Mucosa of rectum (tissue), 2 donors: ENCODE measurements around the gene PLEKHA5.
"Not testable (repeated sequence)": the region's sequence is repeated elsewhere in the genome, so short reads cannot be mapped to it uniquely, and the experiment has no call there.

Experiments
- H3K27ac ChIP-seq, 2 donors: one replicate each; pipeline ENCODE4 v1.7.0; 2013; ENCODE audit warnings: inconsistent platforms in 2 of 2, low read depth in 2 of 2, low read length in 2 of 2
- H3K27me3 ChIP-seq, 2 donors: one replicate each; pipeline ENCODE4 v1.7.0; 2013; ENCODE audit warnings: low read length in 2 of 2; ENCODE audit not compliant: control insufficient read depth in 2 of 2, insufficient read depth in 2 of 2
- H3K36me3 ChIP-seq, 2 donors: one replicate each; pipeline ENCODE4 v1.7.0; 2013; ENCODE audit warnings: low read length in 2 of 2; ENCODE audit not compliant: control insufficient read depth in 2 of 2, insufficient read depth in 2 of 2
- H3K4me1 ChIP-seq, 2 donors: one replicate each; pipeline ENCODE4 v1.7.0; 2013; ENCODE audit warnings: low read length in 2 of 2, mild to moderate bottlenecking in 1 of 2; ENCODE audit not compliant: control insufficient read depth in 2 of 2, insufficient read depth in 2 of 2
- H3K4me3 ChIP-seq, 2 donors: one replicate each; pipeline ENCODE4 v1.7.0; 2013; ENCODE audit warnings: low read length in 2 of 2
- H3K9ac ChIP-seq, 2 donors: one replicate each; pipeline ENCODE4 v1.7.0; 2013; ENCODE audit warnings: low read length in 2 of 2, low read depth in 1 of 2, mild to moderate bottlenecking in 1 of 2
- H3K9me3 ChIP-seq, 2 donors: one replicate each; pipeline ENCODE4 v1.7.0; 2013; ENCODE audit warnings: low read length in 2 of 2; ENCODE audit not compliant: control insufficient read depth in 2 of 2
- donor health status: healthy.
- donor health status: Normal muscosa, but diverticular disease.

PLEKHA5 gene

DNA sequence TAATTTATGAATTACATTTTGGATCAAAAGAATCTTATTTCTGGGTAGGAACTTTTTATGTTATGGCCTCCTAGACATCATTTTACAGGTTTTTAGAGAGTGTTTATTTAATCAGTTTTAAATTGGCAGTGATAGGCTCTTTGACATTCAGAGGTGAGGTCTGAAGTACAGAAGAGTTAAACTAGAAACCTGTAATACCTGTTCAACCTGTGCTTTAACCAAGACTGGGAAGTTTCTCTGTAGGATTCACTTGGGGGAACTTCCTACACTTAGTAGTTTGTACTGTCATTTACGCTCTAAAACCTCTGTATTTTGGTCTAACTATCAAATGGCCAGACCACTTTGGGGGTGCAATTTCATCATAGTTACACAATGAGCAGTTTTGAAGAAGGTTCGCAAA is 35.9 kb downstream of the PLEKHA5 start:
- H3K9ac ChIP-seq: no peak overlapping the region
- no peaks in the 10 kb centered on the region for H3K9me3 ChIP-seq
- peak overlapping the region; percentile 17 to 75 for H3K27ac ChIP-seq
- H3K4me1 ChIP-seq: peaks cover 6 to 24% of the 10 kb centered on the region in 2 donors
- H3K36me3 ChIP-seq: no peaks in the 10 kb centered on the region
- peak overlapping the region; percentile 2 to 42 for H3K4me3 ChIP-seq
- H3K27me3 ChIP-seq: no peaks in the 10 kb centered on the region

- H3K27me3 ChIP-seq: no peaks in the 10 kb centered on the region
These were observed 36.9 kb downstream of the PLEKHA5 start for GRCh38 chr12:19166387-19166786.

GRCh38 chr12:19166956-19167355 is 37.4 kb downstream of the PLEKHA5 start:
- Histone ChIP-seq H3K9ac (no peak overlapping the region), H3K27ac (no peak overlapping the region)

More at GRCh38 chr12:19166387-19166786, 36.9 kb downstream of the PLEKHA5 start:
- H3K4me3 ChIP-seq: no peak overlapping the region
- no peaks in the 10 kb centered on the region for H3K9me3 ChIP-seq
- peak overlapping the region in 1 of 2 donors; percentile 75 for H3K27ac ChIP-seq
- no peak overlapping the region for H3K9ac ChIP-seq
- H3K36me3 ChIP-seq: no peaks in the 10 kb centered on the region
- peaks cover 6 to 24% of the 10 kb centered on the region in 2 donors for H3K4me1 ChIP-seq

GRCh38 chr12:19167708-19168107 is 38.2 kb downstream of the PLEKHA5 start:
- Histone ChIP-seq H3K9ac (no peak overlapping the region), H3K4me1 (peaks cover 6 to 24% of the 10 kb centered on the region in 2 donors), H3K27me3 (no peaks in the 10 kb centered on the region), H3K9me3 (no peaks in the 10 kb centered on the region), H3K4me3 (no peak overlapping the region), H3K27ac (no peak overlapping the region), H3K36me3 (no peaks in the 10 kb centered on the region)

More at GRCh38 chr12:19166956-19167355, 37.4 kb downstream of the PLEKHA5 start:
- Histone ChIP-seq H3K4me1 (peaks cover 6 to 24% of the 10 kb centered on the region in 2 donors), H3K27me3 (no peaks in the 10 kb centered on the region), H3K4me3 (no peak overlapping the region), H3K36me3 (no peaks in the 10 kb centered on the region), H3K9me3 (no peaks in the 10 kb centered on the region)

DNA sequence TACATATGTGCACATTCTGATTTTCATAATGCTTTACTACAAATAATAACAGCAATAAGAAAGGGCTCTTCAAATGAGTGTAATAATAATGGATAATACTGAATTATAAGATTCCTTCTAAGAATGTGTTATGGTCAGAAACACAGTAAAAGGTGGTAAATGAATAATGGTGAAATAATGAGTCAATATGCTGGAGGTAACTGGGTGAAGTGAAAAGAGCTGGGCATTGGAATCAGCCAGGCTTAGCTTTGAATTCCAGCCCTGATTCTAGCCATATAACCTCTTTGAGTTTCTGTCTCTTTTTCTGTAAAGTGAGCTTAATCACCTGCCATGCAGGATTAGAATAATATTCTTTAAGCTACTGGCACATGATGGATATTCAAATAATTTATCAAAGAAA is 39.1 kb downstream of the PLEKHA5 start:
- Histone ChIP-seq H3K36me3 (no peaks in the 10 kb centered on the region), H3K4me1 (peaks cover 6 to 24% of the 10 kb centered on the region in 2 donors), H3K27me3 (no peaks in the 10 kb centered on the region), H3K9me3 (no peaks in the 10 kb centered on the region), H3K4me3 (no peak overlapping the region), H3K27ac (no peak overlapping the region), H3K9ac (no peak overlapping the region)

- H3K9ac ChIP-seq: no peak overlapping the region
- H3K4me1 ChIP-seq: peaks cover 6 to 24% of the 10 kb centered on the region in 2 donors
- no peaks in the 10 kb centered on the region for H3K27me3 ChIP-seq
- H3K36me3 ChIP-seq: no peaks in the 10 kb centered on the region
- H3K9me3 ChIP-seq: no peaks in the 10 kb centered on the region
- no peak overlapping the region for H3K27ac ChIP-seq
- no peak overlapping the region for H3K4me3 ChIP-seq
These were observed 39.7 kb downstream of the PLEKHA5 start for GRCh38 chr12:19169222-19169621.

DNA sequence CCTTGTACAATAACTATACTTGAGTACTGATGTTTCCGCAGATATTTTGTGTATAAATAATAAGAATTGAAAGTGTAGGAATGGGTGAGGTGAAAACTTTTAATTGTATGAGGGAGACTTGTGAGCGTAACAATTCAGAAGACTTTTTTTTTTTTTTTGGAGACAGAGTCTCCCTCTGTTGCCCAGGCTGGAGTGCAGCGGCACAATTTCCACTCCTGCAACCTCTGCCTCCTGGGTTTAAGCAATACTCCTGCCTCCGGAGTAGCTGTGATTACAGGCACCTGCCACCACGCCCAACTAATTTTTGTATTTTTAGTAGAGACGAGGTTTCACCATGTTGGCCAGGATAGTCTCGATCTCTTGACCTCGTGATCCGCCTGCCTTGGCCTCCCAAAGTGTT is 40.8 kb downstream of the PLEKHA5 start:
- not testable (repeated sequence) for H3K36me3 ChIP-seq, H3K27me3 ChIP-seq, H3K9ac ChIP-seq, H3K9me3 ChIP-seq, H3K4me3 ChIP-seq, H3K27ac ChIP-seq
- peaks cover 6 to 15% of the 10 kb centered on the region in 2 donors for H3K4me1 ChIP-seq

DNA sequence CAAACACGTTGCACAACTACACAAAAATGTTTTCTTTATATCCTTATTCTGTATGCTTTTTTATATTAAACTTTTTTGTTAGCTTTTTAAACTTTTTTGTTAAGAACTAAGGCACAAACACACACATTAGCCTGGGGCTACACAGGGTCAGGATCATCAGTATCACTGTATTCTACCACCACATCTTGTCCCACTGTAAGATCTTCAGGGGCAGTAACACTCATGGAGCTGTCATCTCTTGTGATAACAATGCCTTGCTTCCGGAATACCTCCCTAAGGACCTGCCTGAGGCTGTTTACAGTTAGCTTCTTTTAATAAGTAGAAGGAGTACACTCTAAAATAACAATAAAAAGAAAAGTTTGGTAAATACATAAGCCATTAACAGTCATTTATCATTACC is 42.2 kb downstream of the PLEKHA5 start:
- Histone ChIP-seq H3K9me3 (no peaks in the 10 kb centered on the region), H3K9ac (no peak overlapping the region), H3K36me3 (no peaks in the 10 kb centered on the region), H3K27me3 (no peaks in the 10 kb centered on the region), H3K4me3 (no peak overlapping the region), H3K4me1 (peaks cover 3 to 6% of the 10 kb centered on the region in 2 donors), H3K27ac (no peak overlapping the region)

- H3K36me3 ChIP-seq: no peaks in the 10 kb centered on the region
- no peaks in the 10 kb centered on the region for H3K27me3 ChIP-seq
- no peak overlapping the region for H3K9ac ChIP-seq
- no peak overlapping the region for H3K27ac ChIP-seq
- no peak overlapping the region for H3K4me3 ChIP-seq
- H3K4me1 ChIP-seq: no peaks in the 10 kb centered on the region
- H3K9me3 ChIP-seq: no peaks in the 10 kb centered on the region
These were observed 48.2 kb downstream of the PLEKHA5 start for GRCh38 chr12:19177754-19178153.

- Histone ChIP-seq H3K27me3 (no peaks in the 10 kb centered on the region), H3K4me3 (no peak overlapping the region), H3K9me3 (no peaks in the 10 kb centered on the region), H3K4me1 (no peaks in the 10 kb centered on the region), H3K27ac (no peak overlapping the region), H3K9ac (no peak overlapping the region), H3K36me3 (no peaks in the 10 kb centered on the region)
These were observed 50.5 kb downstream of the PLEKHA5 start for GRCh38 chr12:19179986-19180385.
